ENCODE data around the gene ST3GAL2.

ST3GAL2 gene, protein sequence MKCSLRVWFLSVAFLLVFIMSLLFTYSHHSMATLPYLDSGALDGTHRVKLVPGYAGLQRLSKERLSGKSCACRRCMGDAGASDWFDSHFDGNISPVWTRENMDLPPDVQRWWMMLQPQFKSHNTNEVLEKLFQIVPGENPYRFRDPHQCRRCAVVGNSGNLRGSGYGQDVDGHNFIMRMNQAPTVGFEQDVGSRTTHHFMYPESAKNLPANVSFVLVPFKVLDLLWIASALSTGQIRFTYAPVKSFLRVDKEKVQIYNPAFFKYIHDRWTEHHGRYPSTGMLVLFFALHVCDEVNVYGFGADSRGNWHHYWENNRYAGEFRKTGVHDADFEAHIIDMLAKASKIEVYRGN

DNA sequence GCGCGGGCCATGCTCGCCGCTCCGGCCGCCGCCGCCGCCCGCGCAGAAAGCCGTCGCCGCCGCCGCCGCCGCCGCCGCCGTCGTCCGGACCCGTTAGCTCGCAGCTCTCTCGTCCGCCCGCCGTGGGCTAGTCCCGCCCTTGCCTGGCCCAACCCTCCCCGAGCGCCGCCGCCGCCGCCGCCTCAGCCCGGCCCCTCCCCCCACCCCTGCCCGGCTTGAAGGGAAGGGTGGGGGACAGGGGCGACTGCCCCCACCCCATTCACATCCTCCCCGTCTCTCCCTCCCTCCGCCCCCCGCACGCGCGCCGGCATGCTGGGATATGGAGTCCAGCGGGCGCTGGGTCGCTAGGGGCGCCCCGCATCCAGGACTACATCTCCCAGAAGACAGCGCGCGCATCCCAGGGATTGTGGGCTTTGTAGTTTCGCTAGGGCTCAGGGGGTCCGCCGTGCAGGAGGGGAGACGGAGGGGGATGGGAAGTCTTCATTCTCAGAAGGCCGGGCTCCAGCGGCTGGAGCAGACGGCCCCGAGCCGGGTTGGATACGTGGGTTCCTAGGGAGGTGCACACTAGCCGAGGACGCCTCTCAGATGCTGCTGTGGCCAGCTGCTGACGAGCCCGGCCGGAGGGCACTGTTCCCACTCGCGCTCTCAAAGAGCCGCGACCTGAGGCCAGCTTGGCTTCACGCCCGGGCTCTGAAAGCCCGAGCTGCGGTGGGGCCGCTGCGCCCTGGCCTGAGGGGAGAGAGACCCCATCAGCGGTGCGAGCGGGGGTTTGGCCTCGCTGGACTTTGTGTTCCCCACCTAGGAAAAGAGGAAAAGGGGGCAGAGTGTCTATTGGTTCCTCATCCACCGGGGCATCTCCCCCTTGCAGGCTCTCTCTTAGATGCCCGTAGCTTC lies at the start of gene ST3GAL2:
Gene ST3GAL2, minus strand, starts transcription at position 132 of the 894 bp plus-strand sequence. CDS start 40,570 bp downstream, outside the sequence.
- TF ChIP-seq CTCF (conservative IDR thresholded peaks at IDR 0.05; ENCODE audit: low read length): no peak; the same call in 1 of the 2 replicates
- DNase-seq (ENCODE audit: low read depth): peak; percentile 92
- H3K4me3 ChIP-seq (ENCODE audit: low read length): peak within 1 kb of the TSS; percentile 92

DNA sequence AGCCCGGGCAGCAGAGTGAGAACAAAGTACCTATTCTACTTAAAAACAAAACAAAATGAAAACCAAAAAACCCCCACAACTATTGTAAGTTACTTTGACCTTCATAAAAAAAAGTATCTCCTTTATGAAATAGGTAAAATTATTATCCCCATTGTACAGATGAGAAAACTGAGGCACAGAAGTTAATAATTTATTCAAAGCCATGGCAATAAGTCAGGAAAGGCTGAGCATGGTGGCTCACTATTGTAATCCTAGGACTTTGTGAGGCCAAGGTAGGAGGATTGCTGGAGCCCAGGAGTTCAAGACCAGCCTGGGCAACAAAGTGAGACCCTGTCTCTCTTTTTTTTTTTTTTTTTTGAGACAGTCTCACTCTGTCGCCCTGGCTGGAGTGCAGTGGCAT lies 46.0 kb upstream of the ST3GAL2 start:
- no peak overlapping the region for H3K4me3 ChIP-seq (ENCODE audit: low read length)
- DNase-seq (ENCODE audit: low read depth): no peak
- TF ChIP-seq CTCF (conservative IDR thresholded peaks at IDR 0.05; ENCODE audit: low read length): no peak

DNA sequence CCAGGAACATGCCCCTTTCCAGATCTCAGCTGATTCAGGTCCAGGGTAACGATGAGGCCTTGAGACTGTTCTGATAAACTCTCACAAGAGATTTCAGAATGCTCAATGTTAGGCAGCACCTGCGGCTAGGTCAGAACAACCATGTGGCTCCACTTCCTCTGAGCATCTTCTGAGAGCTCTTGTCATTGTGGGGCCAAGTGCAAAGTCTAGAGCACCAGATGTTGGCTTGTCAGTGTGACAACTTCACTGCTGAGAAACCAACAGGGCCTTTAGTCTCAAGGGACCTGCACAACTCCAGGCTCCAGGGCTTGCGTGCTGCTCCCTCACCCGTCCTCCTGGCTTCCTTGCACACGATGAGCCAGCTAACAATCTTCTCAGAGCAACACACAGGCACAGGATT lies 44.5 kb upstream of the ST3GAL2 start:
- DNase-seq (ENCODE audit: low read depth): no peak
- no peak overlapping the region for H3K4me3 ChIP-seq (ENCODE audit: low read length)
- no peak for TF ChIP-seq CTCF (conservative IDR thresholded peaks at IDR 0.05; ENCODE audit: low read length)

- no peak for TF ChIP-seq CTCF (conservative IDR thresholded peaks at IDR 0.05; ENCODE audit: low read length)
- no peak overlapping the region for H3K4me3 ChIP-seq (ENCODE audit: low read length)
- DNase-seq (ENCODE audit: low read depth): no peak
These were observed 43.7 kb upstream of the ST3GAL2 start for GRCh38 chr16:70482624-70483023.

- no peak overlapping the region for H3K4me3 ChIP-seq (ENCODE audit: low read length)
- DNase-seq (ENCODE audit: low read depth): peak; percentile 22
- TF ChIP-seq CTCF (conservative IDR thresholded peaks at IDR 0.05; ENCODE audit: low read length): no peak
These were observed 43.1 kb upstream of the ST3GAL2 start for GRCh38 chr16:70481929-70482536.

DNA sequence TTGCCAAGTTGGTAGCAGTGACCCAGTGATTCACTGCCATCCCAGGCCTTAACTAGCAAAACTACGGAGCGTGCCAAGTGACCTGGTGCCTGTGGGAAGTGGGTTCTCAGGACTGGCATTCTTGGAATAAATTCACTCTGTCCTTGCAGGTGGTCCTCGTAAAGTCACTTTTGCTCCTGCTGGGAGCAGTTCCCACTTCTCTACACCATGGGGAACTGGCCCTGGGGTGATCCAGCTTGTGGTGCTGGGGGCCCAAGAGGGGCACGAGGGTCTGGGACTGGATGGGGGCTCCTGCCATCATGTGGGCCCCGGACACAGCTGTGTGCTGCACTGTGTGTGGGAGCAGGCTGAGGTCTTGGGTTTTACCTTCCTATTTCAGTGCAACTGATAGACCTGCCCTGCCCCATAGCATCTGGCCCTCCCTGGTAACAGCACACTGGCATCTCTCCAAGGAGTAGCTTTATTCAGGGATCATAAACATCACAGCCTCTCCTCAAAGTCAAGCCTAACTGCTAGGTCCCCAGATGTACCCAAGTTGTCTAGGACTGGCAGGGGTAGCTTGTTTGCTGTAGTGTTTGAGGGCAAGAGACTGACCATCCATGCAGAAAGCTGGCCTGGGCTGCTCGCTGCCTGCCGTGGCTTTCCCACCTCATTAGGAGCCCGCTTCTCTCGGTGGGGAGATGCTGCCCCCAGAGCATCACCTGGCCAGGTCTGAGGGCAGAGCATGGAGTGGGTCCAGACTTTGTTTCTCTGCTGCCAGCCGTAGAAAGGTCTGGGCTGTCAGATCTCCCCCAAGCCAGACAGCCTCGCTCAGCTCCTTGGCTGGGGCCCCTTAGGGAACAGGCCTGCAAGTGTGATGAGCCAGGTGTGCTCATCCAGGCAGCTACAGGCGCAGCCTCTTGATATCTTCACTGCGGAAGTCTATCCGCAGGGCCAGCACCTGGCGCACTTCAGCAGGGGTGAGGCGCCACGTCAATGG lies 41.5 kb upstream of the ST3GAL2 start:
- no peak for DNase-seq (ENCODE audit: low read depth)
- no peak for TF ChIP-seq CTCF (conservative IDR thresholded peaks at IDR 0.05; ENCODE audit: low read length)
- no peak overlapping the region for H3K4me3 ChIP-seq (ENCODE audit: low read length)

Data from AG10803 (cell line).